B cell (primary cell): ENCODE data around the gene POLN. TPM values are rescaled to one million over a fixed set of nuclear protein-coding genes. Genes with fewer than 3 reads are reported as not detected.

Experiments
- ATAC-seq: fragments of 200-7000 bp; cut with Tn5 transposase; one replicate; pipeline ENCODE4 v1.10.0; 2021; ENCODE audit warnings: low read depth, mild to moderate bottlenecking, moderate number of reproducible peaks, moderate library complexity
- CTCF ChIA-PET: fragments of 350-600 bp; sonication (Branson Sonifier 250); formaldehyde crosslinking; loops from one replicate; lab custom pipeline; 2021; ENCODE audit warnings: antibody characterized with exemption, inconsistent platforms; lab: Charles Lee
- POLR2A ChIA-PET: fragments of 350-600 bp; sonication (Branson Sonifier 250); formaldehyde crosslinking; loops from one replicate; lab custom pipeline; 2021; ENCODE audit warnings: antibody characterized with exemption; lab: Charles Lee
- DNase-seq: peaks from one replicate; pipeline ENCODE4 v3.0.0; 2013
- H2AFZ ChIP-seq: 2 replicates; pipeline ENCODE4 v1.6.1; 2012; ENCODE audit warnings: mild to moderate bottlenecking, low read depth, low read length; ENCODE audit not compliant: insufficient read depth, poor library complexity, severe bottlenecking
- H3K27ac ChIP-seq, 2 donors: 1 replicate in 1 of 2; 2 replicates in 1 of 2; pipeline ENCODE4 v1.5.1; 2012 to 2013; ENCODE audit warnings: low read length in 2 of 2, mild to moderate bottlenecking in 2 of 2, moderate library complexity in 1 of 2
- H3K27me3 ChIP-seq, 4 experiments: fragments of 200-600 bp in 1 of 4; sonication (generic) in 1 of 4; replicated peaks in 1 of 4; 1 replicate in 2 of 4; 2 replicates in 2 of 4; pipeline versions ENCODE4 v1.6.1 to v1.7.0; 2013 to 2016; ENCODE audit warnings: low read length in 3 of 4, mild to moderate bottlenecking in 2 of 4, mixed read lengths in 1 of 4, moderate library complexity in 1 of 4; ENCODE audit not compliant: insufficient read depth in 4 of 4, control insufficient read depth in 3 of 4; ENCODE audit errors: control extremely low read depth in 1 of 4
- H3K36me3 ChIP-seq, 2 experiments: replicated peaks in 1 of 2; 1 replicate in 1 of 2; 2 replicates in 1 of 2; pipeline versions ENCODE4 v1.6.1 to v1.7.1; 2013; ENCODE audit warnings: low read length in 1 of 2; ENCODE audit not compliant: insufficient read depth in 2 of 2, control insufficient read depth in 1 of 2; ENCODE audit errors: control extremely low read depth in 1 of 2, extremely low read depth in 1 of 2
- H3K4me1 ChIP-seq, 2 donors: fragments of 200-600 bp in 1 of 2; sonication (generic) in 1 of 2; 1 replicate in 1 of 2; 2 replicates in 1 of 2; pipeline versions ENCODE4 v1.5.1 to v1.6.1; 2013 to 2017; ENCODE audit warnings: low read length in 2 of 2; ENCODE audit not compliant: control insufficient read depth in 2 of 2, insufficient read depth in 2 of 2
- H3K4me2 ChIP-seq: replicated peaks from 2 replicates; pipeline ENCODE3; 2012; ENCODE audit warnings: mild to moderate bottlenecking, low read depth, low read length; ENCODE audit not compliant: poor library complexity, severe bottlenecking
- H3K4me3 ChIP-seq, 5 experiments: fragments of 200-600 bp in 1 of 5; sonication (generic) in 1 of 5; 1 replicate in 3 of 5; 2 replicates in 2 of 5; pipeline versions ENCODE4 v1.5.1 to v1.7.0; 2011 to 2016; ENCODE audit warnings: low read length in 4 of 5, mild to moderate bottlenecking in 4 of 5, low read depth in 2 of 5, control low read depth in 1 of 5, moderate library complexity in 1 of 5; ENCODE audit not compliant: insufficient read depth in 1 of 5; ENCODE audit errors: control extremely low read depth in 1 of 5, extremely low read depth in 1 of 5
- H3K79me2 ChIP-seq: fragments of 200-600 bp; sonication (generic); one replicate; pipeline ENCODE4 v1.6.0; 2016; ENCODE audit warnings: low read length; ENCODE audit not compliant: control insufficient read depth, insufficient read depth
- H3K9ac ChIP-seq: fragments of 200-600 bp; sonication (generic); 2 replicates; pipeline ENCODE4 v1.6.1; 2017; ENCODE audit warnings: mild to moderate bottlenecking, low read length, moderate library complexity
- H3K9me3 ChIP-seq, 3 donors: one replicate each; pipeline versions ENCODE4 v1.6.1 to v1.7.1; 2013; ENCODE audit warnings: low read length in 2 of 3; ENCODE audit not compliant: control insufficient read depth in 2 of 3, insufficient read depth in 1 of 3; ENCODE audit errors: control extremely low read depth in 1 of 3
- H4K20me1 ChIP-seq: 2 replicates; pipeline ENCODE4 v1.6.0; 2012; ENCODE audit warnings: mild to moderate bottlenecking, low read length; ENCODE audit not compliant: insufficient read depth, control insufficient read depth, poor library complexity, severe bottlenecking
- H3K27ac Mint-ChIP-seq: one replicate; pipeline ENCODE4 v1.8.0; 2021; ENCODE audit warnings: mixed read lengths
- H3K27me3 Mint-ChIP-seq: one replicate; pipeline ENCODE4 v1.8.0; 2021; ENCODE audit warnings: mixed read lengths
- H3K4me1 Mint-ChIP-seq: one replicate; pipeline ENCODE4 v1.8.0; 2021; ENCODE audit warnings: mixed read lengths
- H3K4me3 Mint-ChIP-seq: one replicate; pipeline ENCODE4 v1.8.0; 2021; ENCODE audit warnings: mixed read lengths
- H3K9me3 Mint-ChIP-seq: one replicate; pipeline ENCODE4 v1.8.0; 2022; ENCODE audit warnings: mixed read lengths; ENCODE audit not compliant: insufficient read depth
- EZH2 ChIP-seq: IDR thresholded peaks from 2 replicates; pipeline ENCODE4 v1.6.1; 2012; ENCODE audit warnings: borderline replicate concordance, low read depth, mild to moderate bottlenecking, moderate library complexity, low read length; ENCODE audit not compliant: insufficient read depth, poor library complexity, severe bottlenecking
- WGBS: methylation state at CpG from one replicate; pipeline ENCODE4 v1.1.5; 2013; ENCODE audit warnings: missing lambda C conversion rate; ENCODE audit not compliant: insufficient coverage; 5-methylcytosine and 5-hydroxymethylcytosine counted together
- intact Hi-C: fragments of 100-400 bp; cut with micrococcal nuclease; formaldehyde crosslinking; loops from one replicate; pipeline ENCODE4 v1.10.0; 2022
- polyA plus RNA-seq: library from polyadenylated mRNA; depleted of rRNA; stranded (reverse); fragments of >200 nt; gene quantifications from 2 replicates; pipeline ENCODE4 v1.2.3, GENCODE V29; 2012
- total RNA-seq, 2 donors: library from RNA; stranded (reverse); fragments of 120-200 nt in 1 of 2; gene quantifications; 1 replicate in 1 of 2; 2 replicates in 1 of 2; pipeline versions ENCODE4 v1.2.3 to v1.2.4, GENCODE V29; 2013 to 2022
- TF ChIP-seq, protein P1 (sequence below): fragments of 200-600 bp; IDR thresholded peaks from one replicate; pipeline ENCODE4 v1.8.0; 2022; ENCODE audit warnings: antibody characterized with exemption, mild to moderate bottlenecking

Gene POLN
- total and polyA plus RNA-seq, 2 donors (not counting 1 experiment from before 2014, with no cell fraction given), result 0.73 to 1.5 TPM

DNA sequence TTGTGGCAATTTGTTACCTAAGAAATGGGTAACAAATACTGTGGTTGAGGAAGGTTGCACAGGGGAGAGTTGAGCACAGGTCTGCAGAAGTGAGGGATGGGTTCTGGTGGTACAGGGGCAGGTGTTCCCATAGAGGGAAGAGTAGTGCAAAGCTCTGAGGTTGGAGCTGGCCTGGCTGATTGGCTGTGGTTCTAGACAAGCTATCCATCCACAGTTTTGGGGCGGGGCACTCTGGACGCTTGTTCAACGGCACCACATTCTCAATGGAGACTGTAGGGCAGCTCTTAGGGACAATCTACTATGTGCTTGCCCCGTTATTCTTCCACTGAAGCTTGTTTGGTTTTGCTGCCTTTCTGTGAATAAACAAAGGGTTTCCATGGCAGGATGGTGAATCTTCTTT is 147.4 kb downstream of the POLN start:
- Mint-ChIP-seq H3K4me1 (no peaks in the 10 kb centered on the region), H3K27me3 (peaks cover 43% of the 10 kb centered on the region), H3K9me3 (peaks cover 6% of the 10 kb centered on the region), H3K27ac (no peak overlapping the region), H3K4me3 (no peak overlapping the region)
- ATAC-seq, result no peak
- TF ChIP-seq EZH2, result no peak
- TF ChIP-seq, protein P1, sequence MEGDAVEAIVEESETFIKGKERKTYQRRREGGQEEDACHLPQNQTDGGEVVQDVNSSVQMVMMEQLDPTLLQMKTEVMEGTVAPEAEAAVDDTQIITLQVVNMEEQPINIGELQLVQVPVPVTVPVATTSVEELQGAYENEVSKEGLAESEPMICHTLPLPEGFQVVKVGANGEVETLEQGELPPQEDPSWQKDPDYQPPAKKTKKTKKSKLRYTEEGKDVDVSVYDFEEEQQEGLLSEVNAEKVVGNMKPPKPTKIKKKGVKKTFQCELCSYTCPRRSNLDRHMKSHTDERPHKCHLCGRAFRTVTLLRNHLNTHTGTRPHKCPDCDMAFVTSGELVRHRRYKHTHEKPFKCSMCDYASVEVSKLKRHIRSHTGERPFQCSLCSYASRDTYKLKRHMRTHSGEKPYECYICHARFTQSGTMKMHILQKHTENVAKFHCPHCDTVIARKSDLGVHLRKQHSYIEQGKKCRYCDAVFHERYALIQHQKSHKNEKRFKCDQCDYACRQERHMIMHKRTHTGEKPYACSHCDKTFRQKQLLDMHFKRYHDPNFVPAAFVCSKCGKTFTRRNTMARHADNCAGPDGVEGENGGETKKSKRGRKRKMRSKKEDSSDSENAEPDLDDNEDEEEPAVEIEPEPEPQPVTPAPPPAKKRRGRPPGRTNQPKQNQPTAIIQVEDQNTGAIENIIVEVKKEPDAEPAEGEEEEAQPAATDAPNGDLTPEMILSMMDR, result no peak
- Histone ChIP-seq H3K27ac (no peak overlapping the region), H4K20me1 (no peaks in the 10 kb centered on the region), H3K9me3 (peaks cover 0 to 28% (median 11%) of the 10 kb centered on the region in 3 donors), H3K4me3 (no peak overlapping the region), H3K4me2 (no peak overlapping the region), H3K9ac (no peak overlapping the region), H3K79me2 (no peaks in the 10 kb centered on the region), H3K36me3 (no peaks in the 10 kb centered on the region), H3K27me3 (peaks cover 0 to 25% (median 8%) of the 10 kb centered on the region in 4 experiments), H2AFZ (no peak overlapping the region), H3K4me1 (no peaks in the 10 kb centered on the region)
- intact Hi-C loops, result no loop called here
- ChIA-PET CTCF (no interaction called here), POLR2A (no interaction called here)
- WGBS, result 95% methylated on average over 4 of the region's 4 CpGs
- no peak for DNase-seq

DNA sequence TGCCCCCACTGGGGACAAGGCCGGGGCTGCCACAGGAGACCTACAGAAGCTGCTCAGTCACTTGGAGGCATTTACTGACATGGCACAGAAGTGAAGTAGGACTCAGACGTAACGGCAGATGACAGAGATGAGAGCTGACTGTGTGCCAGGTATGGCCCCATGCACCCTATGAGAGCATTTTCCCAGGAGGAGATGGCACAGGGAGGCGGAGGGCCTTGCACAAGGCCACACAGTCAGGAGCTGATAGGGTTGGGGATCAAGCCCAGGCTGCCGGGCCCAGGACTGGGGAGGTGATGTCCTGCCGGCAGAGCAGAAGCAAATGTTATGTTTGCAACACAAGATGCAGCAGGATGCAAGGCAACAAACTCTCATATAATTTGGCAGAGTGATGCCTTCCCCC is 148.7 kb downstream of the POLN start:
- ChIA-PET POLR2A (no interaction called here), CTCF (no interaction called here)
- 89% methylated on average over 4 of the region's 6 CpGs for WGBS

More for the DNA sequence above, 148.7 kb downstream of the POLN start:
- Histone ChIP-seq H3K27ac (no peak overlapping the region), H2AFZ (no peak overlapping the region), H3K79me2 (no peaks in the 10 kb centered on the region), H3K4me3 (no peak overlapping the region), H3K27me3 (peaks cover 0 to 15% (median under 1%) of the 10 kb centered on the region in 4 experiments), H3K4me1 (no peaks in the 10 kb centered on the region), H3K4me2 (no peak overlapping the region), H3K9me3 (peaks cover 0 to 28% (median 11%) of the 10 kb centered on the region in 3 donors), H3K36me3 (no peaks in the 10 kb centered on the region), H4K20me1 (no peaks in the 10 kb centered on the region), H3K9ac (no peak overlapping the region)
- no peak for TF ChIP-seq EZH2
- TF ChIP-seq, protein P1, result no peak
- peaks cover 6% of the 10 kb centered on the region for H3K9me3 Mint-ChIP-seq
- no peak overlapping the region for H3K4me3 Mint-ChIP-seq
- peaks cover 32% of the 10 kb centered on the region for H3K27me3 Mint-ChIP-seq
- no peak for ATAC-seq
- no peak for DNase-seq
- no peak overlapping the region for H3K27ac Mint-ChIP-seq
- H3K4me1 Mint-ChIP-seq, result no peaks in the 10 kb centered on the region
- intact Hi-C loops, result no loop called here
